VCaP (cell line): ENCODE results near the gene DEFB121.

ENCODE experiments used
- H3K27ac ChIP-seq: fragments of 450-650 bp; 2 replicates; pipeline ENCODE4 v1.5.1; 2017
- CTCF ChIP-seq: fragments of 450-650 bp; conservative IDR thresholded peaks from 2 replicates; pipeline ENCODE4 v1.5.1; 2017; ENCODE audit warnings: mild to moderate bottlenecking, moderate library complexity

Gene DEFB121

GRCh38 chr20:31406115-31406514, at the start of gene DEFB121:
Gene DEFB121 (minus strand): TSS chr20:31406215. CDS start chr20:31406152, 63 bp downstream.
- no peak within 1 kb of the TSS for H3K27ac ChIP-seq
- no peak for TF ChIP-seq CTCF

- no peak for TF ChIP-seq CTCF
- no peak overlapping the region for H3K27ac ChIP-seq
Observed at GRCh38 chr20:31454361-31454760, 48.3 kb upstream of the DEFB121 start.

GRCh38 chr20:31452575-31452974, 46.6 kb upstream of the DEFB121 start:
- TF ChIP-seq CTCF, result no peak
- no peak overlapping the region for H3K27ac ChIP-seq

GRCh38 chr20:31449511-31450414, 43.7 kb upstream of the DEFB121 start:
- TF ChIP-seq CTCF, result no peak

GRCh38 chr20:31446084-31446819, 40.2 kb upstream of the DEFB121 start:
- no peak for TF ChIP-seq CTCF
- no peak overlapping the region for H3K27ac ChIP-seq

More at GRCh38 chr20:31449511-31450414, 43.7 kb upstream of the DEFB121 start:
- no peak overlapping the region for H3K27ac ChIP-seq

GRCh38 chr20:31440012-31440659, 34.1 kb upstream of the DEFB121 start, which contains the start of gene DEFB123:
Gene DEFB123 (plus strand): TSS chr20:31440632. CDS start chr20:31440699, 67 bp downstream.
- TF ChIP-seq CTCF, result no peak
- no peak within 1 kb of the TSS for H3K27ac ChIP-seq
